Mononuclear cell (primary cell): Measurements from ENCODE around the gene ODAD3. TPM values are rescaled to one million over a fixed set of nuclear protein-coding genes. Genes with fewer than 3 reads are reported as not detected.
A peak's percentile ranks its signal among the peaks of the same experiment; 100 is the strongest.
"Not testable (repeated sequence)": the region's sequence is repeated elsewhere in the genome, so short reads cannot be mapped to it uniquely, and the experiment has no call there.

Experiments
- H3K27me3 ChIP-seq: 2 replicates; pipeline ENCODE4 v1.6.0; 2011; ENCODE audit warnings: low read length, control low read depth; ENCODE audit not compliant: insufficient read depth
- H3K4me1 ChIP-seq: 2 replicates; pipeline ENCODE4 v1.5.1; 2011; ENCODE audit warnings: mild to moderate bottlenecking, low read length, control low read depth; ENCODE audit not compliant: insufficient read depth
- H3K4me3 ChIP-seq: 2 replicates; pipeline ENCODE4 v1.5.1; 2011; ENCODE audit warnings: mild to moderate bottlenecking, low read length, moderate library complexity
- H3K9me3 ChIP-seq: 2 replicates; pipeline ENCODE4 v1.5.1; 2011; ENCODE audit warnings: low read depth, mild to moderate bottlenecking, control low read depth, low read length
- total RNA-seq: library from RNA; depleted of rRNA; stranded (reverse); fragments of >200 nt; gene quantifications from one replicate; pipeline ENCODE4 v1.2.3, GENCODE V29; 2012

Gene ODAD3
- total RNA-seq, 1 donor: not detected

DNA sequence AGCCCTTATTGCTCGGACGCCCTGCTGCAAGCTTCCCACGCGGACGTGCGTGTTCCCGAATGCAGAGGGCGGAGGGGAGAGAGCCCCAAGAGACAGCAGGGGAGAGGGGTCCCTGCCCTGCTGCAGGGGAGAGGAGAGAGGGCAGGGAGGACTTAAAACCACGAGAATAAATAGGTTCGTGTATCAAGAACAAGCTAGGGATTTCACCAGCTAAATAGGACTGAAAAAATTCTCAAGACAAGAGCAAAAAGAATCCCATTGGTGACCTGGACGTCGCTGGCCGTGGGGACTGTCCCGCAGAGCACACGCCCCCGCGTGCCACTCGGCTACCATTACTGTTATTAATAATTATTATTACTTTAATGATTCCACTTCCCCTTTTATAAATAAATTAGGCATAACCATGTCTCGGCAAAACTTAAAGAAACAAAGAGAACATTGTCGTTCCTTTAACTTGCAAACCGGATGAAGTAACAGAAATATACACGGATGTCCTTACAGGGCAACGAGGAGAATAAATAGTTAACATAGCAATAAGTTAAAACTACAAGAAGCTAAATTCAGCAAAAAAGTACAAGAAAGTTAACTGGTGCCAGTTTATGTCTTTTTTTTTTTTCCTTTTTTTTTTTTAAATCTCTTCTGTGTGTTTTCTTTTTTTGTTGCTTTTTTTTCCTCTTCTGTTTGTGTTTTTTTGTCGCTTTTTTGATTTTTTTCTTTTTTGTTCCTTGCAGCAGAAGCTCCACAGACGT is 17.1 kb upstream of the ODAD3 start:
- Histone ChIP-seq H3K27me3 (no peaks in the 10 kb centered on the region), H3K4me3 (no peak overlapping the region), H3K9me3 (no peaks in the 10 kb centered on the region), H3K4me1 (no peaks in the 10 kb centered on the region)

DNA sequence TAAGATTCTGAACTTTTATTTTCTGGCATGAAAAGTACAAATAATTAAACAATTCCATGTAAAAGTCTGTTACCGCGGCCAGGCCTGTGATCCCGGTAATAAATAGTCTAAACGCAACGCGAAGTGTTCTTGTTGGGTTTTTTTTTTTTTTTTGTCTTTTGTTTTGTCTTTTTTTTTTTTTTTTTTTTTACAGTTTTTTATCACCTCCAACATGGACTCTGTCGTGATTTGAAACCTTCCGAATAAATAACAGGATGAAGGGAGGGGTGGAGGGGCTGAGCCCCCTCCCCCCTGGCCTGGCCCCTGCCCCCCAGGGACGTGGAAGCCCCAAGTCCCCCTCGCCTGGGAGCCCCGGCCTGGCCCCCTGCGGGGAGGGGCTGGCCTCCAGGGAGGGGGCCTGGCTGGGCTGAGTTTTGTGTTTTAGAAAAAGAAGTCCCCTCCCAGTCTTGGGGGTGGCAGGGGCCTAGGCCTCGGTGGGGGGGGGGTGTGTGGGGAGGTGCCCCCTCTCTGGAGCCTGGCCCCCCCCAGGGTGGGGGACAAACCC is 16.5 kb upstream of the ODAD3 start:
- Histone ChIP-seq H3K4me3 (no peak overlapping the region), H3K27me3 (no peaks in the 10 kb centered on the region), H3K9me3 (no peaks in the 10 kb centered on the region), H3K4me1 (no peaks in the 10 kb centered on the region)

DNA sequence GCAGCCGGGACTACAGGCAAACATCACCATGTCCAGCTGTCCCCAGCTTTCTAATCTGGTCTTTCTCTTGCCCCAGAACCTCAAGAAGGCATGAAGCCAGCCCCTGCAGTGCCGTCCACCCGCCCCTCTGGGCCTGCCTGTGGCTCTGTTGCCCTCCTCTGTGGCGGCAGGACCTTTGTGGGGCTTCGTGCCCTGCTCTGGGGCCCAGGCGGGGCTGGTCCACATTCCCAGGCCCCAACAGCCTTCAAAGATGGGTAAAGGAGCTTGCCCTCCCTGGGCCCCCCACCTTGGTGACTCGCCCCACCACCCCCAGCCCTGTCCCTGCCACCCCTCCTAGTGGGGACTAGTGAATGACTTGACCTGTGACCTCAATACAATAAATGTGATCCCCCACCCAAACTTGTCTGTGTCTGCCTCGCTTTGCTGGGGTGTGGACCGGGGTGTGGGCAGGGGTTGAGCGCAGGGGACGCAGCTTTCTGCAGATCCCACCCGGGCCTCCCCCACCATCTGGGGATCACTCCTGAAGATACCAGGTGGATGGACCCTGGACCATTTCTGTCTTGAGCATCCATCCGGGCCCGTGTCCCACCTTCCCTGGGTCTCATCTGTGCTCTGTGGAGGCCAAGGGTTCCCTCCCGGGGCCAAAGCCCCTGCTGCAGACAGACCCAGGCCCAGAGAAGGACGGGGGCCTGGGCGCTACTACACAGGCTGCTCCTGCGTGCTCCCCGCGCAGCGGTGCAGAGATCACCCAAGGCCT is 15.8 kb upstream of the ODAD3 start:
- Histone ChIP-seq H3K4me1 (no peaks in the 10 kb centered on the region), H3K9me3 (no peaks in the 10 kb centered on the region), H3K27me3 (no peaks in the 10 kb centered on the region), H3K4me3 (no peak overlapping the region)

DNA sequence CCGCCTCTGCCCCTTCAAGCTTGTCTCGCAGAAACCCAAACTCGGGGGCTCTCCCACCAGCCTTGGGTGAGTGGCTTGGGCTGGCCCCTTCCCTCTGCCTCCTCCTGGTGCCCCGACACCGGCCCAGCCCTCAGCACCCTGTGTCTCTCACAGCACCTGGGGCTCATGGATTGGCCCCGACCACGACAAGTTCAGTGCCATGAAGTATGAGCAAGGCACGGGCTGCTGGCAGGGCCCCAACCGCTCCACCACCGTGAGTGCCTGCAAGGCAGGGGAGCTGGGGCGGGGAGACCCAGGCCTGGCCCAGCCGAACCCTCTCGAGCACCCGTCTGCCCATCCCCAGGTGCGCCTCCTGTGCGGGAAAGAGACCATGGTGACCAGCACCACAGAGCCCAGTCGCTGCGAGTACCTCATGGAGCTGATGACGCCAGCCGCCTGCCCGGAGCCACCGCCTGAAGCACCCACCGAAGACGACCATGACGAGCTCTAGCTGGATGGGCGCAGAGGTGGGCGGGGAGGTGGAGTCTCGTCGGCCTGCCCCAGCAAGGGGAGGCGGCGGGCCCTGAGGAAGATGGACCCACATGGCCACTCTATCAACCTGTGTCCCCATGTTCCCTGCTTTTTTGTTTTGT is 14.1 kb upstream of the ODAD3 start:
- Histone ChIP-seq H3K27me3 (no peaks in the 10 kb centered on the region), H3K4me1 (no peaks in the 10 kb centered on the region), H3K4me3 (no peak overlapping the region), H3K9me3 (no peaks in the 10 kb centered on the region)

DNA sequence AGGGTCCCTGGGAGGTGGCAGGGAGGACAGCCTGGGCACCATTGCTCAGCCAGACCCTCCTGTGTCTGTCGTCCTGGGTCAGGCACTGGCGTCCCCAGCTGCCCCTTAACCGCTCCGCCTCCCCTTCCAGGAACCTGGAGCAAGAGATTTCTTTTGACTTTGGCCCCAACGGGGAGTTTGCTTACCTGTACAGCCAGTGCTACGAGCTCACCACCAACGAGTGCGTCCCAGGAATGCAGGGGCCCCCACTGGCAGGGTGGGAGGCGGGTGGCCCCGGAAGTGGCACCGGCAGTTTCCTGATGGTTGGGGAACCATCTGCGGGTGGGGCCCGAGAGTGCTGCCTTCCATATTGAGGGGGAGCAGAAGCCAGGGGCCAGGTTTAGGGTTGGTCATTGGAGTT is 13.5 kb upstream of the ODAD3 start:
- Histone ChIP-seq H3K4me3 (no peak overlapping the region), H3K9me3 (no peaks in the 10 kb centered on the region), H3K27me3 (no peaks in the 10 kb centered on the region), H3K4me1 (no peaks in the 10 kb centered on the region)

DNA sequence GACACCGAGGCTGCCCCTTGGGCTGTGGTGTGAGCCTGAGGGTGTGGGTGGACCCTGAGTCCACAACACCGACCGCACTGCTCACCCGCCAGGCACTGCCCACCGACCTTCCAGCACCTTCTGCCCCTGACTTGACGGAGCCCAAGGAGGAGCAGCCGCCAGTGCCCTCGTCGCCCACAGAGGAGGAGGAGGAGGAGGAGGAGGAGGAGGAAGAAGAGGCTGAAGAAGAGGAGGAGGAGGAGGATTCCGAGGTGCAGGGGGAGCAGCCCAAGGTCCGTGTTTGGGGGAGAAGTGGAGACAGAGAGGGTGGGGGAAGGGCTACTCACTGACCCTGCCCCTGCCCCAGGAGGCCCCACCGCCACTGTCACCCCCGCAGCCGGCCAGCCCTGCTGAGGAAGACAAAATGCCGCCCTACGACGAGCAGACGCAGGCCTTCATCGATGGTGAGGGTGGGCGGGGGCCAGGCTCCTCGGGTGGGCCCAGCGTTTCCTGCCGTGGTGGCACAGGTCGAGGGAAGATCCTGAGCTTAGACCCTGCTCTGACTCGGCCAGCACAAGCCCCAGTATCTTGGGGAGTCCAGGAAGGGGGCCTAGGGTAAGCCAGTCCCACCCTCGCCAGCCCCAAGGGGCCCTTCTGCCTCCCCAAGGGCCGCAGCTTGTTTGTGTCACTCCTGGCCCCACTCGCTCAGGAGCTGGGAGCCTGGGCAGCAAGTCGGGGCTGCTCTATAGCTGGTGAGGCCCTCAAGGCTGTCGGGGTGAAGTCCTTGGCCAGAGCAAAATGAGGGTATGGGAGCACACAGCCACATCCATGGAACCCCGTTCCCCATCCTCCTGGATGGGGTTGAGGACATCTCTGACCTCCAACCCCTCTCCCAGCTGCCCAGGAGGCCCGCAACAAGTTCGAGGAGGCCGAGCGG is 12.7 kb upstream of the ODAD3 start:
- Histone ChIP-seq H3K4me3 (no peak overlapping the region), H3K9me3 (no peaks in the 10 kb centered on the region), H3K4me1 (no peaks in the 10 kb centered on the region), H3K27me3 (no peaks in the 10 kb centered on the region)

DNA sequence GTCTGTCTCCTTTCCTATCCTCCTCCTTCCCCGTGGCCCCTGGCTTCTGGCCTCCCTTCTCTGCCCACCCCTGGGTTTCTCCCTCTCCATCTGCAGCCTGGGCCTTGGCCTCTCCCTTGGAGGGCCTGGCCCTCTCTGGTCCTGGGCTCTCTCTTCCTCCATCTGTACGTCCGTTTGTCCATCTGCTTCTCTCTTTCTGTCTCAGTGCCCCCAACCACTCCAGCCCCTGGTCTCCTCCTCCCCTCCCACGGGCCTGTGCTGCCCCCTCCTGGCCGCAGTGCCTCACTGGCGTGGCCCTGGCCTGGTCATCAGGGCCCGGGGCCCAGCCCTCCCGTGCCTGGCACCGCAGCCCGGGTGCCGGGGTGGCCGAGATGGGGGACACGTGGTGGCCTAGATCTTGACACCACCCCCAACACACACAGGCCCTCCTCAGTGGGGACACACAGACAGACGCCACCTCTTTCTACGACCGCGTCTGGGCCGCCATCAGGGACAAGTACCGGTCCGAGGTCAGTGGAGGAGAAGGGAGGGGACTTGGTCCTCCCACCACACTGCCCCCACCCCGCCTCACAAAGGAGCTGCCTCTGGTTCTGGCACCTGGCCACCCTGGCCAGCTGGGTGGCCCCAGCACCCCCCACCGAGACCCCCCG is 11.9 kb upstream of the ODAD3 start:
- Histone ChIP-seq H3K4me1 (no peaks in the 10 kb centered on the region), H3K9me3 (no peaks in the 10 kb centered on the region), H3K4me3 (no peak overlapping the region), H3K27me3 (no peaks in the 10 kb centered on the region)

DNA sequence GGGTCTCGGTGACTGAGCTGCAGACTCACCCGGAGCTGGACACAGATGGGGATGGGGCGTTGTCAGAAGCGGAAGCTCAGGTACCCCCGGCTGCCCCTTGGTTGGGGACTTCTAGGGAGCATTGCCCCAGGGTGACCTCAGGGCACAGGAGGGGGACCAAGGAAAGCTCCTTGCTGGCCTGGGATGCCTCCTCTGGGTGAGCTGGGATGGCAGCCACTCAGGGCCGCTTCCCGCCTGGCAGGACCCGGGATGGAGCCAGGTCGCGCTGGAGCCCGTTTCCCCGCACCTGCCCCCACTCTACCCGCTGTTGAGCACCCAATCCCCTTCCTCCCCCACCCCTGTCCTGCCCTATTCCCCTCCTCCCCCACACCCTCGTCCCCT is 11.3 kb upstream of the ODAD3 start:
- Histone ChIP-seq H3K27me3 (no peaks in the 10 kb centered on the region), H3K4me1 (no peaks in the 10 kb centered on the region), H3K4me3 (no peak overlapping the region), H3K9me3 (no peaks in the 10 kb centered on the region)

DNA sequence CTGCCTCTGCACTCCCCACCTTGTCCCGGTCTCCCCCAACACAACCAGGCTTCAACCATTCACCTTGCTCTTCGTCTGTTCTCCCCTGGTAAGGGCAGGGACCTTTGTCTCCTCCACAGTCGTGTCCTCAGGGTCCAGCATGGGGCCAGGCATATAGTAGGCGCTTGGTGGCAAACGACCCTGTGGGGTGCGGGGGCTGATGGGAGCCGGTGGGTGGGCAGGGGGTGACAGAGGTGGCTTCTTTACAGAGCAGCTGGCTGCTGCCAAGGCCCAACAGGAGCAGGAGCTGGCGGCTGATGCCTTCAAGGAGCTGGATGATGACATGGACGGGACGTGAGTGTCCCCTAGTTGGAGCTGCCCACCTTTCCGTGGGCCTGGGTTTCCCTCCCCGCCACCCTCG is 10.2 kb upstream of the ODAD3 start:
- no peaks in the 10 kb centered on the region for H3K27me3 ChIP-seq
- H3K4me1 ChIP-seq: no peaks in the 10 kb centered on the region
- H3K9me3 ChIP-seq: no peaks in the 10 kb centered on the region
- no peak overlapping the region for H3K4me3 ChIP-seq

DNA sequence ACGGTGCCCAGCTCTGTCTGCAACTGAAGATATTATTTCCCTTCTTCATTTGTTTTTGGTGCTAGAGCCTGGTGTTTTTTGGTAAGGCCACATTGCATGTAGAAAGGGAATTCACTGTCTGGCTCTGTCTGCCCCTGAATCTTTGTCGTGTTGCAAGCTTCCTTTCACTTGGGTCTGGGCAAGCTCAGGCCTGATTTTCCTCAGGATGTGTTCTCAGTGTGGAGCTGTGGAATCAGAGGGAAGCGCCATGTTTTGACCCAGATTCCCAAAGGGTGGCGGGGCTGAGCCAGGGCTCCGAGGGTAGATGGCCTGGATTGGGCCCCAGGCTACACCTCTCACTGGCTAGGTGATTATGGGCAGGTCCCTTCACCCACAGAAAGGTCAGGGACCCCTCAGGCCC is 9.1 kb upstream of the ODAD3 start:
- Histone ChIP-seq H3K4me3 (no peak overlapping the region), H3K9me3 (no peaks in the 10 kb centered on the region), H3K27me3 (no peaks in the 10 kb centered on the region), H3K4me1 (no peaks in the 10 kb centered on the region)

DNA sequence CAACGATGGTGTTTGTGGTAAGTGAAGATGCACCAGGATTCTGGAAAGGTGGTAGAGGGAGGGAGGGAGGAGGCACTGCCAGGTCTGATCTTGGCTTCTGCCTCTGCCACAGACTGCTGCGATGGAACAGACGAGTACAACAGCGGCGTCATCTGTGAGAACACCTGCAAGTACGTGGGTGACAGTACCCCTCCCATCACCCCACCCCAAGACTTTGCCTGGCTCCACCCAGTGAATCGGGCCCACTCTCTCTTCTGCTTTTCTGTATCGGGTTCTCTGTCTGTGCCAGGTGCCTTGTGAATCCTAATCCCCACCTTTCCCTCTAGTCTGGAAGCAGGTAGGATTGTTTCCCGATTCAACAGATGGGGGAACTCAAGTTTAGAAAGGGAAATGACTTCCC is 3.0 kb upstream of the ODAD3 start:
- Histone ChIP-seq H3K4me1 (peaks cover 27% of the 10 kb centered on the region), H3K4me3 (no peak overlapping the region), H3K27me3 (no peaks in the 10 kb centered on the region), H3K9me3 (no peaks in the 10 kb centered on the region)

DNA sequence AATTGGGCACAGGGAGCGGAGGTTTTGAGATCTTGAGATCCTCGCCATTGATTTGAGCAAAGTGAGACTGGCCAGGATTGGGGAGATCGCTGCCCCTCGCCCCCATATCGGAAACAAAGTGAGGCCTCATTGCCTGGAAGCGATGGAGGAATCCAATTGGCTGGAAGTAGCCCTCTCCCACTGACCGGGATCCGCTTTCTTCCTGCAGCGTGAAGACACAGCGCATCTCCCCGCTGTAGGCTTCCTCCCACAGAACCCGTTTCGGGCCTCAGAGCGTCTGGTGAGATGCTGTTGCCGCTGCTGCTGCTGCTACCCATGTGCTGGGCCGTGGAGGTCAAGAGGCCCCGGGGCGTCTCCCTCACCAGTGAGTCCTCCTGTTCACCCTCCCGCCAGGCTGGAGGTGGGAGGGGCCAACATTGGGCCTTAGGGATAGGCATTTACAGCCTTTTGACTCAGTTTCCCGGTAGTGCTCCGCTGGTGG is 952 bp upstream of the ODAD3 start:
- Histone ChIP-seq H3K9me3 (no peaks in the 10 kb centered on the region), H3K4me1 (peaks cover 27% of the 10 kb centered on the region), H3K4me3 (peak overlapping the region; percentile 72), H3K27me3 (no peaks in the 10 kb centered on the region)

DNA sequence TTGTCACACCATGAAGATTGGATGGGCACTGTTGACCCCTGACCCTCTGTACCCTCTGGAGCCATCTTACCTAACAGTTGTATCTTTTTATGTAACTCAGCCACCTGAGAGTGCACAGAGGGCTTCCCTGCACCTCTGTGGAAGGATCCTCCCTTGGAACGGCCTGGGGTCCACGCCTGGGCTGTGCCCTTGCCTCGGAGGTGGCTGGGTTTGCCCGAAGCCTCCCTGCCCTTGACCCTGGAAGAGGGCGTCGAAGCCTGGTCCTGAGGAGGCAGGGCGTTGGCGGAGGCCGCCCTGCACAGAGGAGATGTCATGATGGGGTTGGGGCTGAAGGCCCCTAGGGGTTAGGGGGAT is 241 bp downstream of the ODAD3 start:
- Histone ChIP-seq H3K27me3 (no peaks in the 10 kb centered on the region), H3K4me3 (peak overlapping the region; percentile 72), H3K4me1 (peaks cover 27% of the 10 kb centered on the region), H3K9me3 (no peaks in the 10 kb centered on the region)

DNA sequence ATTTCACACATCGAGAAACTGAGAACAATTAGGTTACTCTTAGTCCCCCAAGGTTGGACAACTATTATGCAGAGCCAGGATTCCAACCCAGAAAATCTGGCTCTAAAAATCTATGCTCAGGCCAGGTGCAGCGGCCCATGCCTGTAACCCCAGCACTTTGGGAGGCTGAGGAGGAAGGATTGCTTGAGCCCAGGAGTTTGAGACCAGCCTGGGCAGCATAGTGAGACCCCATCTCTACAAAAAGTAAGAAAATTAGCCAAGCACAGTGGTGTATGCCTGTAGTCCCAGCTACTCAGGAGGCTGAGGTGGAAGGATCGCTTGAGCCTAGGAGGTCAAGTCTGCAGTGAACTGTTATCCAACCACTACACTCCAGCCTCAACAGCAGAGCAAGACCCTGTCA is 1.4 kb downstream of the ODAD3 start:
- peaks cover 27% of the 10 kb centered on the region for H3K4me1 ChIP-seq
- H3K9me3 ChIP-seq, H3K27me3 ChIP-seq, H3K4me3 ChIP-seq: not testable (repeated sequence)
